A204.1 (cell line): ENCODE data around the gene CCDC92.
"Not testable (repeated sequence)": the region's sequence is repeated elsewhere in the genome, so short reads cannot be mapped to it uniquely, and the experiment has no call there.

Experiments
- FAIRE-seq: peaks from 2 replicates; lab custom pipeline; 2012; peaks lifted over from hg19 to GRCh38; lab: Jason Lieb, UNC

Gene CCDC92

DNA sequence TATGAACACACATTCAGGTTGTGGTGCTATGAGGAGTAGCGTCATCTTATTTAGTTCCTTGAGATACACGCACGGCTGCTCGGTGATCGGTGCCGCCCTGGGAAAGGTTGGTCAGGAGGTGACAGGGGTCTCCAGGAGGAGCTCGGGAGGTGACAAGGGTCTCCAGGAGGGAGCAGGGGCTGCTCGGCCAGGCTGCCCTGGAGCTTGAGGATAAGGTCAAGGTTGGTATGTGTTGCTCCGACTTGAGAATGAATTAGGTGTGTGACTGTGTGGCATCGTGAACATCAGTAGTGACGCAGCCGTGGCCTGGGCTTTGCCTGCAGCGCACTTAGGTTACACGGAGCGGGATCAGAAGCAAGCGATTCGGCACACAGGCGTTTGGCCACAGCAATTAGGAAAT is 36.2 kb downstream of the CCDC92 start:
- FAIRE-seq: no peak

DNA sequence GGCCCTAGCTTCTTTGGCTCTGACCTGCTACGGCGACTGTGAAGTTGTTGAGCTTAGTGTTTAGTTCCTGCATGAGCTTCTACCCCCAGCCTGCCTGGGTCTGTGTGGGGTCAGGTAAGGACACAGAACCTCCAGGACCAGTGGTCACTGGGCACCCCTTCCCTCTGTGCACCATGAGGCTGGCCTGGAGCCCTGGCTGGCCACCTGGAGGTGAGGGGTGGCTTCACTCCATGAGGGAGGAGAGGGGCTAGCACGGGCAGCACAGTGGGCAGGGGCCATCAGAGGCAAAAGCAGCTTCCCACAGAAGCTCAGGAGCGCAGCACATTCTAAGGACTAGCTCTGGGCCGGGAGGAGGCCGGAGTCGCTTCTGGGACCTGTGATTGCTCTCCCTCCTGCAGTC is 36.7 kb downstream of the CCDC92 start:
- no peak for FAIRE-seq

DNA sequence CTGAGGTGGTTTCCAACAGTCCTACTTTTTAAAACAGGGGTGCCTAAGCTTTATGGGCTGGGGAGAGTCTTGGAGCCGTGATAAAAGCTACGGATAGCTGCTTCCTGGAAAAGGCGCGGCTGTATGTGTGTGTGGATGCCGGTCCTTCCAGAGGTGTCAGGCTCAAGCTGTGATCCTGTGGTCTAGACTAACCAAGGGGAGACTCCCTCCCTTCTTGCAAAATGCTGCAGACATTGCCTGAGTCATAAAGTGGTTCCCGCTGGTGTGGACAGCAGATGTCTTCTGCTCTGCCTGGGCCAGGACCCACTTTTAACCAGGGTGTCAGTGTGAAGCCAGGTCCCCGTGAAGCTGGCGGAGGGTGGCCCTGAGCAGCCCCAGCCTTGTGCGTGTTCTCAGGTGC is 37.8 kb downstream of the CCDC92 start:
- no peak for FAIRE-seq

DNA sequence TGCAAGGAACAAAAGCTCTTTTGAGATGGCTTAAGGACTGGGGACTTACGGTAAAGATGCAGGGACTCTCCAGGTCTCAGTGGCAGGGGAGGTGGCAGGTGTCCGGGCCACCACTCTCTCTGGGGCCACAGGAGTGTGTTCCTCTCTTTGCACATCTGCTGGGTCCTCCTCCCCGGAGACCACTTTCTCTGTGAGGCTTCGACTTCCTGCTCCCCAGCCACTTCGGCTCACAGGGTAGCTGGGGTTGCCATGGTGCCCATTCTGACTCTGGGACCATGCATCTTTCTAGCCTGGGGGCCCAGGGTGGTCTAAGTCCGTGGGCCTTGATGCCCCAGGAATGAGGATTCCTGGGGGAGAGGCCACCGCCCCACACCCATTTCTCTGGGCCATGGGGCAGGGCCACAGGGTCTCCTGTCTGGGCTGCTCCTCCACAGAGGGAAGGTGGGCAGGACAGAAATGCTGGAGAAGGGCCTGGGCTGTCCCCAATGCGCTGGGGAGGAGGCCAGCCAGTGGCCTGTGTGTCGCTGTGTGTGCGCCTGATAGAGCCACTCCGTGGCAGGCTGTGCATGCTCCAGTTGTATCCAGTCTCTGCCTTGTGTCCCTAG is 38.5 kb downstream of the CCDC92 start:
- FAIRE-seq: no peak

DNA sequence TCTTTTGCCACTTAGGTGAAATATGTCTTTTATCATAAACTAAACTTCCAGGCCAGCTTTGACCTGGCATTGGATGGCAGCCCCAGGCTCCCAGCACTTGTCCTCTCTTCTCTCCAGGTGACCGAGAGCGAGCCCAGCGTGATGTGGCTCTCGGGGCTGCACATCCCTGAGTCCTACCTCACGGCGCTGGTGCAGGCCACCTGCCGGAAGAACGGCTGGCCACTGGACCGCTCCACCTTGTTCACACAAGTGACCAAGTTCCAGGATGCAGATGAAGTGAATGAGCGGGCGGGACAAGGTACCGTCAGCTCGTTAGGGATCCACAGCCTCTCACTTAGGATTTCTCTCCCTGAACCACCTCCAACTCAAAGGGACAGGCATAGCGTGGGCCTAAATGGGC is 39.4 kb downstream of the CCDC92 start:
- no peak for FAIRE-seq

DNA sequence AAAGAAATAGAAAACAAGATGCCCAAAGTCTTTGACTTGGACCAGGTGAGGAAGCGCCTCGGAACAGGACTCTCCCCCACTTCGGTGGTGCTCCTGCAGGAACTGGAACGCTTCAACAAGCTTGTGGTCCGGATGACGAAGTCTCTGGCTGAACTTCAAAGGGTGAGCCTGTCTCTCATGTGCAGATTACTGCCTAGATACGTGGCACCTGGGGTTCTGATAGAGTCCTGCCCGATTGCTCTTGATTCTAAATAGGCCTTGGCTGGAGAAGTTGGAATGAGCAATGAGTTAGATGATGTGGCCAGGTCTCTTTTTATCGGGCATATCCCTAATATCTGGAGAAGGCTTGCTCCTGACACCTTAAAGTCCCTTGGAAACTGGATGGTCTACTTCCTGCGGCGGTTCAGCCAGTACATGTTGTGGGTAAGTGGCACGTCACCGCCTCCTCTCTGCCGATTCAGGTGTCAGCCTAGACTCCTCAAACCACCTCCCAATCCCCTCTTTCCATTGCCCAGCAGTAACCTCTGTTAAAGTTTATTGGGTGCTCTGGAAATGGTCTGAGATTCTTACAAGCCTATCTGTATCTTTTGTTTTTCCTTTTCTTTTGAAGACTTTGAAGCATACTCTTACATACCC is 40.8 kb downstream of the CCDC92 start:
- FAIRE-seq: no peak

DNA sequence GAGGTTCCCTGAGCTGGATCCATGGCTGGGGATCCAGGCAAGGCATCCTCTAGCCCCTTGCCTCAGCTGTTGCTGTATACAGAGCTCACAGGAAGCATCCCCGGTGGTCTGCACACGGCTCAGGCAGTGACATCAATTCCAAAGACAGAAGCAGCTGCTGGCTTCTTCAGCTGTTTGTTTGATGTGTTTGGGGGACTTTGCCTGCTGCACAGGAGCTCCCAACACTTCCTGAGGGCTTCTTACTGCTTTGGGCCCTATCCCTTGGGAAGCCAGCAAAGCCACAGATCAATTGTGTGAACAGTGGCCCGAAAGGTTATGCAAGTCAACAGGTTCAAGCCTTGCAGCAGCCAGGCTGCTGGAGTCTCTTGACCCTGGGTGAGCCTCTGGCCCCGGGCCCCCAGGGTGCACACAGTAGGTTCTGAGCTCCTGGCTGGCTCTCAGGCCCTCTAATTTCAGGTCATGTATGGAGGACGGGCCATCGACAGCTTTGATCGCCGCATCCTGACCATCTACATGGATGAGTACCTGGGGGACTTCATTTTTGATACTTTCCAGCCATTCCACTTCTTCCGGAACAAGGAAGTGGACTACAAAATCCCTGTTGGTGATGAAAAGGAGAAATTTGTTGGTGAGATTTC is 42.6 kb downstream of the CCDC92 start:
- no peak for FAIRE-seq

DNA sequence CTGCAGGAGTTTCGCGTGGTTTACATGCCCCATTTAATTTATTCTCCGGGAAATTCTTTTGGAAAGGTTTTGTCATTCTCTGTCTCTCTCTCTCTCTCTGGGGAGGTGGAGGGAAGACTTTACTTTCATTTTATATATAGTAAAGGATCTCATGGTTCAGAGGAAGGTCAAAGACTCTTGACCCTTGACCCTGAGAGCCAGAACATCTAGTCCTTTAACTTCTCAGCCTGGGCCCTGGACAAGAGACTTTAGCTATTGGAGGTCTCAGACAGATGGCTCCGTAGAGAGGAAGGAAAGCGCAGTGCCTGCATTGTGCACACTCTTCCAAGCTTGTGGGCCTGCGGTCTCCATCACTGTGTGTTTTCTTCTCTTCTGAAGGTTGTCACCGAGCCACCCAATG is 43.7 kb downstream of the CCDC92 start:
- FAIRE-seq: no peak

DNA sequence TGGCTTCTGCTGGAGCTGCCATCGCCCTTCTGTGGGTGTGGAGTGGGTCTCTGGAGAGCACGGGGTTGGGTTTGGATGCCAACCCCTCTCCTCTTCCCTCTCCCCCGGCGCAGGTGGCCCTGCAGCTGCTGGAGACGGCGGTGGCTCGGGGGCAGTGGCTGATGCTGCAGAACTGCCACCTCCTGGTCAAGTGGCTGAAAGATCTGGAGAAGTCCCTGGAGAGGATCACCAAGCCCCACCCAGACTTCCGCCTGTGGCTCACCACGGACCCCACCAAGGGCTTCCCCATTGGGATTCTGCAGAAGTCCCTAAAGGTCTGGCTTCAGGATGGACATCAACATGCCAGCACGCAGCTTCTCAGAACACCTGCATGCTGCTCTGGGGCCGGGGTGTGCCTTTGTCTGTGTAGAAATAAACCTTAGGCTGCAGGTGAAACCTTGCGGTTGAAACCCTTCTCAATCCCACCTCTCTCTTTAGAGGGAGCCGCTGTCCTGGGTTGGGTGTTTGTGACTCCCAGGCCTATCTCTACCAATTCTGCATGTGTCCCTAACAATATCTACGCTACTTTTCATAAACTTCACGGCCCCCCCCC is 44.3 kb downstream of the CCDC92 start:
- no peak for FAIRE-seq

DNA sequence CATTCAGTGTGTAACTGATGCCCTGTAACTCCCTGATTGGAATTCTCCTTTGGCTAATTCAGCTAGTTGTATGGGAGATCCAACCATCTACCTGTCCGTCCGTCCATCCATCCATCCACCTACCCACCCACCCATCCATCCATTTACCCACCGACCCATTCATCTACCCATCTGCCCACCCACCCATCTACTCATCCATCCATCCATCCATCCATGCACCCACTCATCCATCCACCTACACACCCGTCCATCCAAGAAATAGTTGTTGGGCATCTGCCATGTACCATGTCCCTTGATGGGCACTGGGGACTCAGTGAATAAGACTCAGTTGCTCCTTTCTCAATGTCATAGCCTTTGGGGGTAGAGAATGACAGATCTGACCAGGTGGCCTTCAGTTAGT is 48.1 kb downstream of the CCDC92 start:
- FAIRE-seq: no peak

DNA sequence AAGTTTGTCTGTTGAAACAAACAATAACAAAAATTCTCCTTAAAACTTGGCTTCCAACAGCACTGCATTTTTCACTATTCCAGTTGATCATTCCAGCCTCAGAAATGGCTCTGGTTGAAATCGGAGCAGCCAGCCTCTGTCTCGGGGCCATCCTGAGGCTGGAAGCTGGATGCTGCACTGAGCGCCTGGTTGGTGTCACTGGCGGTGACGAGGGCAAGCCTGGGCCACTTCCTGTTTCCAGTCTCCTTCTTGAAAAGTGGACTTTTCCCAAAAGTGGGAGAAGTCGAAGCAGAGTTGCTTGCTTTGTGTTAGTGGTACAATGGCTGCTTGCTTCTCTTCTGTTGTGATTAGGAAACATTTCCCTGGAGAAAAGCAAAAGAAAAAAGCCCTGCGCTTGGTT is 48.7 kb downstream of the CCDC92 start:
- no peak for FAIRE-seq

DNA sequence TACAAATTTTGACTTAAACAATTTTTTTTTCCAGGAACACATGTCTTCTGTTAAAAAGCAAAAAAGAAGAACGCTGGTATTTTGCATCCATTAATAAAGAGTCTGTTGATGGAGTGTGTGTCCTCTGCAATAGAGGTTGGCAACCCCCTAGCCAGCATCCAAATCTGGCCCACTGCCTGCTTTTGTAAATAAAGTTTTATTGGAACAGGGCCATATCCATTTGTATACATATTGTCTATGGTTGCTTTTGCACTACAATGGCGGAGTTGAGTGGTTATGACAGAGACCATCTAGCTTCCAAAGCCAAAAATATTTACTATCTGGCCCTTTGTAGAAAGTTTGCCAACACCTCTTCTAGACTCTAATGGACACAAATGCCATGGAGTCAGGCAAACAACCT is 49.6 kb downstream of the CCDC92 start:
- FAIRE-seq: no peak

DNA sequence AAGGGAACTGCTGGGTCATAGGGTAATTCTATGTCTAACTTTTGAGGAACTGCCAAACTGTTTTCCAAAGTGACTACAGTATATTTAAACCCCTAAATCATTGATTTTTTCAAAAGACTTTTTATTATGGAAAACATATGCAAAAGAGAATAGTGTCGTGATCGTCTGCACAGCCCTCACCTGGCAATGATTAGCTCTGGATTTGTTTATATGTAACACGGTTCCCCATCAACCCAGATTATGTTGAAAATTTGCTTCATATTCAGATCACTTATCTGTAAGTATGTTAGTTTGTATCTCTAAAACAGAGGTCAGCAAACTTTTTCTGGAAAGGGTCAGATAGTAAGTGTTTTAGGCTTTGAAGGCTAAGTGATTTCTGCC is 52.7 kb downstream of the CCDC92 start:
- no peak for FAIRE-seq

DNA sequence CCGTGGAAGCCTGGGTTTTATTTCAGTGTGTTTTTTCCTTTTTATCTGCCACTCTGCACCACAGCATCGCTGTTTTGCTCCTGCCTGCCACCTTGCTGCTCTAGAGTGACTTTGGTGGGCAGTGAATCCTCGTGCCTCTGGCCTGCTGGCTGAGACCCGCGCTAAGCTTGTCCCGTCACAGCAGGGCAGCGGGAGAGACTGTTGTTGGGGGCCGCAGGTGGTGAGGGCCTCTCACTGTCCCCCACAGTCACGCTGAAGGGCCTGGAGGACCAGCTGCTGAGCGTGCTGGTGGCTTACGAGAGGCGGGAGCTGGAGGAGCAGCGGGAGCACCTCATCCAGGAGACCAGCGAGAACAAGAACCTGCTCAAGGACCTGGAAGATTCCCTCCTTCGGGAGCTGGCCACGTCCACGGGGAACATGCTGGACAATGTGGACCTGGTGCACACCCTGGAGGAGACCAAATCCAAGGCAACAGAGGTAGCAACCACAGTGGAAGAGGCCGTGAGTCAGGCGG is 55.2 kb downstream of the CCDC92 start:
- no peak for FAIRE-seq

DNA sequence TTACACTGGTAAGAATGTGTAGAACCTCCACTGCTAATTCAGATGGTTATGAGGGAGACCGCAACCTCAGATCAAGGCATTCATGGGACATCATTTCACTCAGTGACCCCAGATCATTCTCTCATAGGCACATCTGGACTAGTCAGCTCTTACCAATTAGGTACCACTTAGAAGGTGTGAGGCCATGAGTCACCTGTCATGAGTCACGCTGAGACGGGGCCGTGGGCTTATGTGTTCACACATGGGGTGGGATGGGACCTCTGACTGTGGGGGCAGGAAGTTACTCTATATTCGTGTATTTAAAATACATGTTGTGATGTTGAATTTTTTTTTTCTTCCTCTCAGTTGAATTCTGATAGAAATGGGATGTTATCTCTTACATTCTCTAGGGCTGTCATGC is 55.9 kb downstream of the CCDC92 start:
- no peak for FAIRE-seq

DNA sequence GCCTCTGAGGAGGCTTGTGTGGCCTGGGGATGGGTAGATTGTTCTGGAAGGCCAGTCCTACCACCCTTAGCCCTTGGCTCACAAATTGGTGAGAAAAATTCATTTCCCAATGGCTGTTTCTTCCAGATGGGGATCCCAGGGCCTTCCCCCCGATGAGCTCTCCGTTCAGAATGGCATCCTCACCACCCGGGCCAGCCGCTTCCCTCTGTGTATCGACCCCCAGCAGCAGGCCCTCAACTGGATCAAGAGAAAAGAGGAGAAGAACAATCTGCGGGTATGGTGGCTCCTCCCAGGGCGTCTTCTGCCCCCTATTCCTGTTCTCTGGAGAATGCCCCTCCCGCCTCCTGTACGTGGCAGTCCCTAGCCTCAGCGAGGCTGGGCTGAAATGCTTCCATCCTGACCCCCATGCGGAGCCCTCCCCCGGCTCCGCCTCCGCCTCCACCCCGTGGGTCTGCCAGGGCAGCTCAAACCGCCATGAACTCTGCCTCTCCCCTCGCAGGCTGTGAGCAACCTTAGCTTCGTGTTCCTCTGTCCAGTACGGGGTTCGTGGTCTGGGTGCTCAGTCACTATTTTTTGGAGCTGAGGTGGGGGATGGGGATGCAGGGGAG is 57.8 kb downstream of the CCDC92 start:
- no peak for FAIRE-seq

DNA sequence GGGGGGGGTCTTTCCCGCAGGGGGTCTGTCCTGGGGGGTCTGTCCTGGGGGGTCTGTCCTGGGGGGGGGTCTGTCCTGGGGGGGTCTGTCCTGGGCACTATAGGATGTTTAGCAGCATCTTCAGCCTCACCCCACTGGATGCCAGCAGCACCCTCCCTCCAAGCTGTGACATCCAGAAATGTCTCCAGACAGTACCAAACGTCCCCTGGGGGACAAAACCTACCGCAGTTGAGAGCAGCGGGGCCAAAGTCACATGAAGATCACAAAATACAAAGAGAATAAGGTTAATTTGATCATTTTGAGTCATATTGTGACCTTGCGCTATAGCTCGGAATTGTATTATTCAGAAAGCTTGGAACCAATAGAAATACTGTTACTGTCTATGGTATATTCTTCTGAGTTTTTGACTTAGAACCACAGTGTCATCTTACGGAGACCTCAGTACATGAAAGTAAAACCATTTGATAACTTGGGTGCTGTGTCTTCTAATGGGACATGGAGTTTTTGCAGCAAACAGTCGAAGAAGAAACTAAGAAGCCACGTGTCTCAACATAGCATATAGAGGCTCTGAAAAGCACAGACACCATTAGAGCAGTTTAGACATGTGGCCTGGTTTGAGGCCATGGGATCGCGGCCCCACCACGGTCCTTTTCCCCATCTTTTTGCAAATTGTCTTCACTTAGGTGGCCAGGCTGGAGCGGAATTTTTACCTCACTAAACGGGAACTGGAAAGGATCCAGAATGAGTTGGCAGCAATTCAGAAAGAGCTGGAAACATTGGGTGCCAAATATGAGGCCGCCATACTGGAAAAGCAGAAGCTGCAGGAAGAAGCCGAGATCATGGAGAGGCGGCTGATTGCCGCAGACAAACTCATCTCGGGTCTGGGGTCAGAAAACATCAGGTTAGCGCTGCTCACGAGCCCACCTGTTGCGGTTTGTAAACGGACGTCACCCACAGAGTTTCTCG is 59.9 kb downstream of the CCDC92 start:
- no peak for FAIRE-seq

DNA sequence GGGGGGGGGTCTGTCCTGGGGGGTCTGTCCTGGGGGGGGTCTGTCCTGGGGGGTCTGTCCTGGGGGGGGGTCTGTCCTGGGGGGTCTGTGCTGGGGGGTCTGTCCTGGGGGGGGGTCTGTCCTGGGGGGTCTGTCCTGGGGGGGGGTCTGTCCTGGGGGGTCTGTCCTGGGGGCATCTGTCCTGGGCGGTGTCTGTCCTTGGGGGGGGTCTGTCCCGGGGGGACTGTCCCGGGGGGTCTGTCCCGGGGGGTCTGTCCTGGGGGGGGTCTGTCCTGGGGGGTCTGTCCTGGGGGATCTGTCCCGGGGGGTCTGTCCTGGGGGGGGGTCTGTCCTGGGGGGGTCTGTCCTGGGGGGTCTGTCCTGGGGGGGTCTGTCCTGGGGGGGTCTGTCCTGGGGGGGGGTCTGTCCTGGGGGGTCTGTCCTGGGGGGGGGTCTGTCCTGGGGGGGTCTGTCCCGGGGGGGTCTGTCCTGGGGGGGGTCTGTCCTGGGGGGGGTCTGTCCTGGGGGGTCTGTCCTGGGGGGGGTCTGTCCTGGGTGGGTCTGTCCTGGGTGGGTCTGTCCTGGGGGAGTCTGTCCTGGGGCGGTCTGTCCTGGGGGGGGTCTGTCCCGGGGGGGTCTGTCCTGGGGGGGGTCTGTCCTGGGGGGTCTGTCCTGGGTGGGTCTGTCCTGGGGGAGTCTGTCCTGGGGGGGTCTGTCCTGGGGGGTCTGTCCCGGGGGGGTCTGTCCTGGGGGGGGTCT is 60.8 kb downstream of the CCDC92 start:
- not testable (repeated sequence) for FAIRE-seq

DNA sequence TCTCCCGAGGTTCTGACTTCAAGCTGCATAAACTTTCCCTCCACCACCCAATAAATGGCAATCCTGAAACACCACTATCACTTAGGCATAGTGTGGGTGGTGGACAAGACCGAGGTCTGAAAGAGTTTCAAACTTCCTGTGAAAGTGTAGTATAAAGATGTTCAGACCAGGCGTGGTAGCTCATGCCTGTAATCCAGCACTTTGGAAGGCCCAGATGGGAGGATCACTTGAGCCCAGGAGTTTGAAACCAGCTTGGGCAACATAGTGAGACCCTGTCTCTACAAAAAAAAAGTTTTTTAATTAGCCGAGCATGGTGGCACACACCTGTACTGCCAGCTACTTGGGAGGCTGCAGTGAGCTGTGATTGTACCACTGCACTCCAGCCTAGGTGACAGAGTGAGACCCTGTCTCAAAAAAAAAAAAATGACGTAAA is 61.9 kb downstream of the CCDC92 start:
- FAIRE-seq: no peak

DNA sequence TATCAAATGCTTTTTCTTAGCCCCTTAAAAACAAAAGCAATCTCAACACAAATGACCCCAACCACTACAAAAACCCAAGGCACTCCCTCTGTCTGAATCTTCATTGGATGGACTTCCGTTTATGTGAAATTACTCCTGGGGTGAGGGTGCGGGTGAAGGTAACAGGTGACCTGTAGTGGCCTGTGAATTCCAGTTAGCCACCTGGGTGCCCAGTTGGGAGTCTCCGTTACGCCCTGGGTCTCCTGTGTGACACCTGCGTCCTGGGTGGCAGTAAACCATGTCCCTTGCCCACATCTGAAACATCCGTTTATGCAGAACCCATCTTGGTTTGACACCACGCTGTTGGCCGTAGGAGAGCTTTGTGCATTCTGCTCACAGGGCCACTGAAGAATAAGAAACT is 62.6 kb downstream of the CCDC92 start:
- no peak for FAIRE-seq
